OCI-LY1 (cell line): ENCODE measurements around the gene ARMH2.

Source experiments
- CTCF ChIP-seq: fragments of 200-600 bp; sonication (generic), shearing (Covaris generic); IDR thresholded peaks from 2 replicates; pipeline ENCODE4 v1.5.1; 2017; ENCODE audit warnings: mild to moderate bottlenecking, antibody characterized with exemption, low read length, moderate library complexity, mixed read lengths
- EZH2 ChIP-seq: fragments of 200-600 bp; sonication (generic), shearing (Covaris generic); IDR thresholded peaks from 2 replicates; pipeline ENCODE4 v1.8.0; 2017; ENCODE audit warnings: borderline replicate concordance, mixed run types, mild to moderate bottlenecking, antibody characterized with exemption, low read length, moderate library complexity, mixed read lengths

DNA sequence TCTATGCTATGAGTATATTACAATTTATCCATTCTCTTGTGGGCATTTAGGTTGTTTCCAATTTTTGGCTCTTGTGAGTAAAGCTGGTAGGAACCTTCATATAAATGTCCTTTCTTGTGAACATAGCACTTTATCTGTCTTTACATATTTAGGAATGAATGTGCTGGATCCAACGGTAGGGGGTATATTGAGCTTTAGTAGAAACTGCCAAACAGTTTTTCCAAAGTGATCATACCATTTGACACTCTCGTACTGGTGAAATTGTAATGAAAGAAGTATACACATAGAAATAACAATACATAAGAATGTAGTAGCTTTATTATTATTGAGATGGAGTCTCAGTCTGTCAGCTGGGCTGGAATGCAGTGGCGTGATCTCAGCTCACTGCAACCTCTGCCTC lies 30.9 kb upstream of the ARMH2 start:
- TF ChIP-seq CTCF (no peak), EZH2 (no peak)
